CD4-positive, alpha-beta T cell (primary cell): ENCODE measurements around the gene CEP170. TPM values are rescaled to one million over a fixed set of nuclear protein-coding genes. Genes with fewer than 3 reads are reported as not detected.
A peak's percentile ranks its signal among the peaks of the same experiment; 100 is the strongest.
"Not testable (repeated sequence)": the region's sequence is repeated elsewhere in the genome, so short reads cannot be mapped to it uniquely, and the experiment has no call there.

Experiments
- ATAC-seq: fragments of 200-7000 bp; cut with Tn5 transposase; one replicate; pipeline ENCODE4 v1.10.0; 2022; ENCODE audit warnings: mild to moderate bottlenecking; ENCODE audit not compliant: poor library complexity
- CTCF ChIA-PET: fragments of 350-600 bp; sonication (Branson Sonifier 250); formaldehyde crosslinking; loops from one replicate; lab custom pipeline; 2021; ENCODE audit warnings: antibody characterized with exemption, inconsistent platforms; lab: Charles Lee
- POLR2A ChIA-PET: fragments of 350-600 bp; sonication (Branson Sonifier 250); formaldehyde crosslinking; loops from one replicate; lab custom pipeline; 2021; ENCODE audit warnings: antibody characterized with exemption, inconsistent platforms; lab: Charles Lee
- DNase-seq, 14 experiments: peaks; one replicate each; pipeline ENCODE4 v3.0.0-alpha.2; 2013 to 2020; ENCODE audit warnings: mixed read lengths in 2 of 14
- H3K27ac ChIP-seq, 2 donors: one replicate each; pipeline versions ENCODE4 v1.5.1 to v1.7.0; 2013; ENCODE audit warnings: low read length in 2 of 2, low read depth in 1 of 2, mild to moderate bottlenecking in 1 of 2
- H3K27me3 ChIP-seq, 2 experiments: 1 replicate in 1 of 2; 2 replicates in 1 of 2; pipeline versions ENCODE4 v1.6.1 to v1.7.0; 2013; ENCODE audit warnings: low read length in 2 of 2, control low read depth in 1 of 2, mild to moderate bottlenecking in 1 of 2, moderate library complexity in 1 of 2; ENCODE audit not compliant: insufficient read depth in 2 of 2, control insufficient read depth in 1 of 2
- H3K36me3 ChIP-seq: one replicate; pipeline ENCODE4 v1.6.1; 2013; ENCODE audit warnings: low read length, control low read depth; ENCODE audit not compliant: insufficient read depth
- H3K4me1 ChIP-seq: one replicate; pipeline ENCODE4 v1.6.1; 2013; ENCODE audit warnings: low read length, control low read depth; ENCODE audit not compliant: insufficient read depth
- H3K4me3 ChIP-seq: one replicate; pipeline ENCODE4 v1.5.1; 2013; ENCODE audit warnings: mild to moderate bottlenecking, low read length, moderate library complexity
- H3K9me3 ChIP-seq, 2 experiments: 1 replicate in 1 of 2; 2 replicates in 1 of 2; pipeline versions ENCODE4 v1.6.1 to v1.7.0; 2013; ENCODE audit warnings: low read length in 2 of 2, mild to moderate bottlenecking in 2 of 2, control low read depth in 1 of 2, moderate library complexity in 1 of 2; ENCODE audit not compliant: control insufficient read depth in 1 of 2, insufficient read depth in 1 of 2
- H3K27ac Mint-ChIP-seq: one replicate; pipeline ENCODE4 v1.8.0; 2020; ENCODE audit warnings: mixed read lengths
- H3K27me3 Mint-ChIP-seq: one replicate; pipeline ENCODE4 v1.8.0; 2021; ENCODE audit warnings: mixed read lengths
- H3K36me3 Mint-ChIP-seq: one replicate; pipeline ENCODE4 v1.8.0; 2021; ENCODE audit warnings: low read depth, mixed read lengths
- H3K4me1 Mint-ChIP-seq: one replicate; pipeline ENCODE4 v1.8.0; 2021; ENCODE audit warnings: low read depth, mixed read lengths
- H3K4me3 Mint-ChIP-seq: one replicate; pipeline ENCODE4 v1.8.0; 2020; ENCODE audit warnings: mild to moderate bottlenecking, mixed read lengths
- H3K9me3 Mint-ChIP-seq: one replicate; pipeline ENCODE4 v1.8.0; 2020; ENCODE audit warnings: mixed read lengths
- intact Hi-C, 2 experiments: fragments of 100-400 bp; cut with DNase I in 1 of 2; cut with micrococcal nuclease in 1 of 2; formaldehyde crosslinking; loops; one replicate each; pipeline versions ENCODE4 v1.15.1 to v1.9.0; 2023 to 2025; cut with DNase I, micrococcal nuclease
- total RNA-seq, 174 experiments: library from RNA in 2 of 174; stranded (reverse) in 2 of 174; gene quantifications; one replicate each; pipeline ENCODE4 v1.2.3 and lab custom pipeline; 2021 to 2026

CEP170 gene
- total RNA-seq, 2 experiments from 2014 or later, result 34.7 to 38.2 TPM

DNA sequence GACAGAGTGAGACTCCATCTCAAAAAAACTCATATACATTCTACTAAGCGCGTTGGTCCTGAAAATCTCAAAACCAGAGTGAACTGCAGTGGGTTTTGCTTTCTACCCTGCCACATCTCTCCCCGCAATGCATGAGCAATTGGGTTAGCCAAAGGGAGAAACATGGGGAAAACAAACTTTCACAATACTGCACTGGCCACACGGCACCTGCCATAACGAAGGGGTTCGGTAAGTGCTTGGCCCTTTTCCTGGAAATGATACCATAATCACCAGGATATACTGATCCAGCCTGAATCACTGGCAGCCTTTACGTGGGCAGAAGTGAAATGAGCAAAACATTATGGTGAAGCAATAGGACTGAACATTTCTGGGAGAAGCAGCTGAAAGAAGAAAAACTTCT is 138.9 kb downstream of the CEP170 start:
- intact Hi-C loops, H3K4me3 ChIP-seq, H3K27me3 Mint-ChIP-seq, ATAC-seq, DNase-seq, H3K4me1 Mint-ChIP-seq, H3K27ac ChIP-seq, CTCF ChIA-PET, H3K36me3 Mint-ChIP-seq, H3K27ac Mint-ChIP-seq, H3K27me3 ChIP-seq, H3K4me3 Mint-ChIP-seq, H3K9me3 ChIP-seq, H3K36me3 ChIP-seq, H3K4me1 ChIP-seq, POLR2A ChIA-PET, H3K9me3 Mint-ChIP-seq: not testable (repeated sequence)

DNA sequence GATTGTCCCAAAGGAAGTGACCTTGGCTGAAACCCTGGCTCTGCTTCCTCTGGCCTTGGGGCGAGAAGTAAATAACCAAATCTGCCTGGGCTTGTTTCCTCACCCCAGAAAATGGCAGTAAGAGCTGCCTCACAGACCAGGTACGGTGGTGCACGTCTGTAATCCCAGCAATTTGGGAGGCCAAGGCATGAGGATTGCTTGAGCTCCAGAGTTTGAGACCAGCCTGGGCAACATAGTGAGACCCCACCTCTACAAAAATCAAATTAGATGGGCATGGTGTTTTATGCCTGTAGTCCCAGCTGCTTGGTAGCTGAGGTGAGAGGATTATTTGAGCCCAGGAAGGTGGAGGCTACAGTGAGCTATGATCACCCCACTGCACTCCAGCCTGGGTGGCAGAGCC is 140.3 kb downstream of the CEP170 start:
- CTCF ChIA-PET, H3K9me3 Mint-ChIP-seq, POLR2A ChIA-PET, H3K27ac ChIP-seq, H3K4me3 Mint-ChIP-seq, H3K27me3 Mint-ChIP-seq, H3K36me3 Mint-ChIP-seq, DNase-seq, H3K4me3 ChIP-seq, H3K9me3 ChIP-seq, H3K4me1 Mint-ChIP-seq, H3K27me3 ChIP-seq, ATAC-seq, H3K27ac Mint-ChIP-seq, H3K4me1 ChIP-seq, intact Hi-C loops, H3K36me3 ChIP-seq: not testable (repeated sequence)

GRCh38 chr1:243114059-243114713 is 140.9 kb downstream of the CEP170 start:
- H3K4me1 Mint-ChIP-seq, intact Hi-C loops, H3K27me3 ChIP-seq, H3K4me1 ChIP-seq, H3K27ac ChIP-seq, POLR2A ChIA-PET, H3K27me3 Mint-ChIP-seq, H3K9me3 ChIP-seq, H3K36me3 ChIP-seq, H3K9me3 Mint-ChIP-seq, H3K36me3 Mint-ChIP-seq, H3K27ac Mint-ChIP-seq, CTCF ChIA-PET, H3K4me3 Mint-ChIP-seq, H3K4me3 ChIP-seq: not testable (repeated sequence)
- ATAC-seq (peak; percentile 24), DNase-seq (peak in 1 of 14 experiments; percentile 20)

DNA sequence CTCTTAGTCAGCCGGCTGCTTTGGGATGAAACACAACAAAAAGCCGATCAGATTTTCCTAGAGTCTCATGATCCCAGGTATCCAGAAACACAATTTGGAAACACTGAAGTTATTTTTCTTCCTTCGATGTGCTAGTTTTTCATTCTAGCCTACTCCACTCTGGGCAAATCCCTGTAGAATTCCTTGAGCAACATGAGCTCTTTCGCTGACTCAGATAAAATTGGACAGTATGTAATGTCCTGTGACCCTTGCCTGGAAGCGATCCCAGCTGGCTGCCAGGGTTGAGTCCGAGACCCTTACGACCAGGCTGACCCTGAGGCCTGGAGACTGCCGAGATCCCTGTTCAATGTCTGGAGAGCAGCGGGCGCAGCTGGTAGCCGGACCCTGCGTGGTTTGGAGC is 147.9 kb downstream of the CEP170 start:
- H3K27ac Mint-ChIP-seq, H3K4me1 ChIP-seq, H3K36me3 ChIP-seq, H3K36me3 Mint-ChIP-seq, CTCF ChIA-PET, H3K9me3 ChIP-seq, ATAC-seq, H3K4me3 ChIP-seq, H3K27me3 Mint-ChIP-seq, H3K27ac ChIP-seq, H3K4me1 Mint-ChIP-seq, H3K27me3 ChIP-seq, POLR2A ChIA-PET, H3K9me3 Mint-ChIP-seq, H3K4me3 Mint-ChIP-seq, DNase-seq: not testable (repeated sequence)
- intact Hi-C loops, result loop anchor here in 1 of 2 experiments (10.0 kb wide), 1 partner anchor 148 kb away; the partner anchor contains the start of genes CEP170 and SDCCAG8

DNA sequence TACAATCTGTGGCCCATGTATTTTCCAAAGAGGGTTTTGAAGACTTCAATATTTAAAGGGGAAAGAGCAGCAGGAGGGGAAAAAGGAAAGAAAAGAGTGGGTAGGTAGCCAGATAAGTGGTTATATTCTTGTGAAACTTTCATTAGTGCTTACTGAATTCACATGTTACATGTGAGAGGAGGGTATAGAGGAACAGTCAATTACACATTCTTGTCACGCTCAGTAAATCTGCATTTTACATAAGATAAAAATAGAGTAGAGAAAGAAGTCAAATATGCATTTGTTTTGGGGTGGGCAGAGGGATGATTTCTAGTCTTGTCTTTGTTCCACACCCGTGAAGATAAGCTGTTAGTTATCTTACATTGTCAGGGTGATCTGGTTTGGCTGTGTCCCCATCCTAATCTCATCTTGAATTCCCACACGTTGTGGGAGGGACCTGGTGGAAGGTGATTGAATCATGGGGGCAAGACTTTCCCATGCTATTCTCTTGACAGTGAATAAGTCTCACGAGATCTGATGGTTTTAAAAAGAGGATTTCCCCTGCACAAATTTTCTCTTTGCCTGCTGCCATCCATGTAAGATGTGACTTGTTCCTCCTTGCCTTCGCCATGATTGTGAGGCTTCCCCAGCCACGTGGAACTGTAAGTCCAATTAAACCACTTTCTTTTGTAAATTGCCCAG is 149.3 kb downstream of the CEP170 start:
- H3K4me1 ChIP-seq, H3K9me3 Mint-ChIP-seq, H3K4me3 Mint-ChIP-seq, ATAC-seq, CTCF ChIA-PET, H3K9me3 ChIP-seq, H3K4me3 ChIP-seq, POLR2A ChIA-PET, H3K36me3 ChIP-seq, H3K27ac ChIP-seq, H3K36me3 Mint-ChIP-seq, H3K27me3 ChIP-seq, DNase-seq: not testable (repeated sequence)
- intact Hi-C loops, result loop anchor here in 1 of 2 experiments (10.0 kb wide), 1 partner anchor 149 kb away; the partner anchor contains the start of genes CEP170 and SDCCAG8
- peaks cover 12% of the 10 kb centered on the region for H3K27me3 Mint-ChIP-seq
- peaks cover 12% of the 10 kb centered on the region for H3K4me1 Mint-ChIP-seq
- H3K27ac Mint-ChIP-seq, result peak overlapping the region; percentile 8

DNA sequence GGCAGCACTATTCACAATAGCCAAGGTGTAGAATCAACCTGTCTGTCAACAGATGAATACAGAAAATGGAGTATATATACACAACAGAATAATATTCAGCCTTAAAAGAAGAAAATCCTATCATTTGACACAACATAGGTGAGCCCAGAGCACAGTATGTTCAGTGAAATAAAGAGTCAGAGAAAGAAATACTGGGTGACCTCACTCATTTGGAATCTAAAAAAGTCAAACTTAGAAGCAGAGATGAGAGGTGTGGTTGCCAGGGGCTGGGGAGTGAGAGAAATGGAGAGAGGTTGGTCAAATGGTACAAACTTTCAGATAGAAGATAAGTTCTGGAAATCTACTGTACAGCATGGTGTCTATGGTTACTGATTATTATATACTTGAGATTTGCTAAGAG is 150.0 kb downstream of the CEP170 start:
- peak overlapping the region; percentile 8 for H3K27ac Mint-ChIP-seq

DNA sequence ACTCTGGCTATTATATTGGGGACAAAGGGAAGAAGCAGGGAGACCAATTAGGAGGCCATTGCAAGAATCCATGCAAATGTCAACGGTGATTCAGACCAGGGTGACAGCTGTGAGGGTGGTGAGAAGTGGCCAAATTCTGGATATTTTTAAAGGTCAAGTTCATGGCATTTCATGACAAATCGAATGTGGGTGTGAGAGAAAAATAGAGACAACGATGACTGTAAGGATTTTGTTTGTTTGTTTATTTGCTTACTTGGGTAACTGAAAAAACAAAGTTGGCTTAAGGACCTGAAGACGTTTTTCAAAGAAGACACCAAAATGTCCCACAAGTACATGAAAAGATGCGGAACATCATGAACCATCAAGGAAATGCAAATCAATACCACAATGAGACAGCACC is 150.6 kb downstream of the CEP170 start:
- CTCF ChIA-PET, H3K36me3 Mint-ChIP-seq, H3K36me3 ChIP-seq, H3K27ac ChIP-seq, DNase-seq, POLR2A ChIA-PET, H3K27me3 Mint-ChIP-seq, H3K27me3 ChIP-seq, H3K9me3 Mint-ChIP-seq, H3K4me3 ChIP-seq, H3K4me3 Mint-ChIP-seq, H3K9me3 ChIP-seq, ATAC-seq, H3K4me1 ChIP-seq: not testable (repeated sequence)
- intact Hi-C loops, result loop anchor here in 1 of 2 experiments (10.0 kb wide), 1 partner anchor 150 kb away; the partner anchor contains the start of genes CEP170 and SDCCAG8
- Mint-ChIP-seq H3K27ac (peak overlapping the region; percentile 8), H3K4me1 (peaks cover 12% of the 10 kb centered on the region)

More for the DNA sequence above, 150.0 kb downstream of the CEP170 start:
- H3K4me3 ChIP-seq, H3K4me3 Mint-ChIP-seq, CTCF ChIA-PET, H3K36me3 Mint-ChIP-seq, POLR2A ChIA-PET, H3K4me1 ChIP-seq, H3K9me3 ChIP-seq, H3K27me3 Mint-ChIP-seq, DNase-seq, H3K9me3 Mint-ChIP-seq, H3K36me3 ChIP-seq, H3K27me3 ChIP-seq, ATAC-seq, H3K27ac ChIP-seq: not testable (repeated sequence)
- intact Hi-C loops, result loop anchor here in 1 of 2 experiments (10.0 kb wide), 1 partner anchor 150 kb away; the partner anchor contains the start of genes CEP170 and SDCCAG8
- H3K4me1 Mint-ChIP-seq, result peaks cover 12% of the 10 kb centered on the region
